Hair follicle dermal papilla cell (primary cell): ENCODE measurements around the gene AKAP13. TPM values are rescaled to one million over a fixed set of nuclear protein-coding genes. Genes with fewer than 3 reads are reported as not detected.

ENCODE experiments used
- small RNA-seq: library from RNA; depleted of rRNA; stranded (forward); fragments of <200 nt; gene quantifications from one replicate; pipeline ENCODE3, GENCODE V24; 2012
- total RNA-seq: library from RNA; depleted of rRNA; stranded (reverse); fragments of >200 nt; gene quantifications from 2 replicates; pipeline ENCODE4 v1.2.3, GENCODE V29; 2012

Gene AKAP13
- 86.5 and 95.9 TPM in 2 replicates for total RNA-seq

DNA sequence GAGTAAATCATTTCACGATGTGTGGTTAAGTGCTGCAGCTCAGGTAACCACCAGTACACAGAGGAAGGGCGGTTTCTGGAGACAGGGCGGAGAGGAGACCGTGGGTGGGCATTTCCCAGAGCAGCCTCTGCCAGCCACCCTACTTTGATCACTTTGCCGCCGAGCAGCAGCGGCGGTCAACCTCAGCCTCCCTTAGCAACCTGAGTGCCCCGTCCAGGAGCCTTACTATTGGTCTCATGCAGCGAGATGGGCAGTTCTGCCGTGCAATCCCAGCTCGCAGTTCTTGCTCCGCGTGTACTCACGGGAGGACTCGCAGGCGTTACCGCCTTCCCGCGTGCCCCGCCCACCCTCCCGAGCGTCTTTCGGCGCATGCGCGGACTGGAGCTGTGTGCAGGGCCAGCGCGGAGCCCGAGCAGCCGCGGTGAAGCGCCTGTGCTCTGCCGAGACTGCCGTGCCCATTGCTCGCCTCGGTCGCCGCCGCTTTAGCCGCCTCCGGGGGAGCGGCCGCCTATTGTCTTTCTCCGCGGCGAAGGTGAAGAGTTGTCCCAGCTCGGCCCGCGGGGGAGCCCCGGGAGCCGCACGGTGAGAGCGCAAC lies at the start of gene AKAP13:
AKAP13 (plus strand) TSS at position 387 of the 595 bp plus-strand sequence. CDS start 105,118 bp downstream, outside the sequence.

GRCh38 chr15:85794598-85795336 lies 414.4 kb downstream of the AKAP13 start, which contains the start of gene KLHL25:
KLHL25 (minus strand) TSS chr15:85794925; CDS start chr15:85769810, 25,115 bp downstream.

Small RNA genes lying within 50 kb of the gene (small RNA-seq; reads per million reads assigned to genes)
- not detected for gene AC021739.1
- gene MIR1276, result not detected
- gene RNU6-1280P, result not detected
- not detected for gene RNU7-79P
